ENCODE results near the gene ALKAL2. TPM values are rescaled to one million over a fixed set of nuclear protein-coding genes. Genes with fewer than 3 reads are reported as not detected.

Gene ALKAL2
- total RNA-seq, 1 donor from 2014 or later: 6.7 TPM

- intact Hi-C loops (cut with DNase I): no loop called here
- TF ChIP-seq CTCF (IDR thresholded peaks at IDR 0.05): no peak
- no peak overlapping the region for H3K27ac ChIP-seq
These were observed 7.8 kb downstream of the ALKAL2 start for GRCh38 chr2:279956-280649.

DNA sequence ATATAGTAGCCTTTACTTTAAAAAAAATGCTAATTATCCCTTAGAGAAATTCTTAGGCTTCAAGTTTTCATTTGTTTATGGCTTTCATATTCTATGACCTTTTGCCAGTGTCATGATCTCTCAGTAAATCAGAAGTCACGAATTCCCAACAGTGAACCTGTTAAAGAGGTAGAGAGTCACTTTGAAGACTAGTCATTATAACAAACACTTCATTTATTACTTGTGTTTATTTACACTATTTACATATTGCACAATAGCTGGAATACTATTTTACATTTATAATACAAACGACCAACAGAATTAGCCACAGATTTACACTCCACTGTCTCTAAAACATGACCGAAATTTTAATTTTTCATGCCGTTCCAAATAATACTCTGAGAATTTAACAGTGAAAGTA is 8.5 kb downstream of the ALKAL2 start:
- Histone ChIP-seq H3K27me3 (ENCODE audit: low read depth) (no peaks in the 10 kb centered on the region), H3K4me1 (no peaks in the 10 kb centered on the region), H3K36me3 (peaks cover 93% of the 10 kb centered on the region), H3K4me3 (no peak overlapping the region), H3K27ac (no peak overlapping the region), H3K9me3 (no peaks in the 10 kb centered on the region)
- peak in 1 of 2 donors; percentile 51 for ATAC-seq
- intact Hi-C loops (cut with DNase I): no loop called here
- no peak for TF ChIP-seq CTCF (IDR thresholded peaks at IDR 0.05)
- no peak for DNase-seq

More at GRCh38 chr2:279956-280649, 7.8 kb downstream of the ALKAL2 start:
- no peaks in the 10 kb centered on the region for H3K9me3 ChIP-seq
- no peak overlapping the region for H3K4me3 ChIP-seq
- ATAC-seq (no peak), DNase-seq (no peak)
- no peaks in the 10 kb centered on the region for H3K27me3 ChIP-seq (ENCODE audit: low read depth)
- peaks cover 91% of the 10 kb centered on the region for H3K36me3 ChIP-seq
- peaks cover 2% of the 10 kb centered on the region for H3K4me1 ChIP-seq

GRCh38 chr2:278927-279320 is 9.0 kb downstream of the ALKAL2 start:
- no peaks in the 10 kb centered on the region for H3K4me1 ChIP-seq
- H3K27me3 ChIP-seq (ENCODE audit: low read depth): no peaks in the 10 kb centered on the region
- TF ChIP-seq CTCF (IDR thresholded peaks at IDR 0.05): no peak
- no peak overlapping the region for H3K4me3 ChIP-seq
- ATAC-seq (no peak), DNase-seq (no peak)
- H3K36me3 ChIP-seq: peaks cover 94% of the 10 kb centered on the region
- no peaks in the 10 kb centered on the region for H3K9me3 ChIP-seq
- H3K27ac ChIP-seq: no peak overlapping the region
- intact Hi-C loops (cut with DNase I): no loop called here

- H3K4me3 ChIP-seq: no peak overlapping the region
- DNase-seq: no peak
- H3K27ac ChIP-seq: no peak overlapping the region
- H3K4me1 ChIP-seq: no peaks in the 10 kb centered on the region
- intact Hi-C loops (cut with DNase I): no loop called here
- no peak for TF ChIP-seq CTCF (IDR thresholded peaks at IDR 0.05)
- no peaks in the 10 kb centered on the region for H3K27me3 ChIP-seq (ENCODE audit: low read depth)
- H3K9me3 ChIP-seq: no peaks in the 10 kb centered on the region
- ATAC-seq: peak; percentile 29 to 55
- H3K36me3 ChIP-seq: peaks cover 93% of the 10 kb centered on the region
These were observed 9.5 kb downstream of the ALKAL2 start for GRCh38 chr2:278312-278926.

GRCh38 chr2:275466-275865 is 12.4 kb downstream of the ALKAL2 start:
- no peaks in the 10 kb centered on the region for H3K4me1 ChIP-seq
- no peak for TF ChIP-seq CTCF (IDR thresholded peaks at IDR 0.05)
- peaks cover 85% of the 10 kb centered on the region for H3K36me3 ChIP-seq
- H3K27ac ChIP-seq: no peak overlapping the region
- ATAC-seq: no peak
- intact Hi-C loops (cut with DNase I): no loop called here
- DNase-seq: no peak
- no peak overlapping the region for H3K4me3 ChIP-seq
- no peaks in the 10 kb centered on the region for H3K9me3 ChIP-seq
- H3K27me3 ChIP-seq (ENCODE audit: low read depth): no peaks in the 10 kb centered on the region

Data from lower lobe of right lung (tissue), 2 donors.